GM18507 (cell line): ENCODE results near the gene NUSAP1.
"Not testable (repeated sequence)": the region's sequence is repeated elsewhere in the genome, so short reads cannot be mapped to it uniquely, and the experiment has no call there.

Source experiments
- DNase-seq: peaks from one replicate; pipeline ENCODE4 v3.0.0; 2011; ENCODE audit warnings: low read depth; ENCODE audit not compliant: insufficient read length; ENCODE audit errors: extremely low spot score
- FAIRE-seq: peaks from 2 replicates; lab custom pipeline; 2011; peaks lifted over from hg19 to GRCh38; lab: Jason Lieb, UNC

The NUSAP1 gene

GRCh38 chr15:41396111-41396510 is 63.4 kb downstream of the NUSAP1 start:
- DNase-seq (no peak), FAIRE-seq (no peak)

- FAIRE-seq (no peak), DNase-seq (no peak)
These were observed 69.2 kb downstream of the NUSAP1 start for GRCh38 chr15:41401904-41402267.

- FAIRE-seq (no peak), DNase-seq (no peak)
These were observed 74.7 kb downstream of the NUSAP1 start for GRCh38 chr15:41407341-41407740.

GRCh38 chr15:41408234-41408641 is 75.6 kb downstream of the NUSAP1 start:
- FAIRE-seq (no peak), DNase-seq (no peak)

- FAIRE-seq (no peak), DNase-seq (no peak)
These were observed 78.3 kb downstream of the NUSAP1 start for GRCh38 chr15:41411031-41411430.

GRCh38 chr15:41411441-41411840 is 78.8 kb downstream of the NUSAP1 start:
- DNase-seq, result no peak
- no peak for FAIRE-seq

- DNase-seq (no peak), FAIRE-seq (no peak)
These were observed 83.6 kb downstream of the NUSAP1 start for GRCh38 chr15:41416128-41416741.

- DNase-seq (peak; percentile 92), FAIRE-seq (peak; percentile 90)
These were observed 84.2 kb downstream of the NUSAP1 start, which contains the start of gene RTF1 for GRCh38 chr15:41416742-41417417. Gene RTF1 (plus strand): TSS chr15:41417095. CDS start chr15:41417116, 21 bp downstream.

- FAIRE-seq (no peak), DNase-seq (no peak)
These were observed 84.9 kb downstream of the NUSAP1 start for GRCh38 chr15:41417418-41418195.

GRCh38 chr15:41423979-41424659 is 91.4 kb downstream of the NUSAP1 start:
- FAIRE-seq (peak; percentile 93), DNase-seq (peak; percentile 23)

- no peak for DNase-seq
- no peak for FAIRE-seq
These were observed 92.1 kb downstream of the NUSAP1 start for GRCh38 chr15:41424809-41425208.

GRCh38 chr15:41425907-41426306 is 93.2 kb downstream of the NUSAP1 start:
- not testable (repeated sequence) for DNase-seq, FAIRE-seq

GRCh38 chr15:41429003-41429890 is 96.6 kb downstream of the NUSAP1 start:
- DNase-seq (peak; percentile 25), FAIRE-seq (peak; percentile 85)
